K562 (cell line): ENCODE measurements around the gene HOXB3. TPM values are rescaled to one million over a fixed set of nuclear protein-coding genes. Genes with fewer than 3 reads are reported as not detected.

Experiments
- CHD1 ChIP-seq: fragments of 200-600 bp; sonication (generic); IDR thresholded peaks from one replicate; pipeline ENCODE4 v1.6.1; 2012; ENCODE audit warnings: mild to moderate bottlenecking, moderate library complexity, low read length, inconsistent platforms
- ELF1 ChIP-seq: fragments of 200-800 bp; sonication (Bioruptor generic); IDR thresholded peaks from 2 replicates; pipeline ENCODE4 v1.6.1; 2016; ENCODE audit warnings: missing genetic modification characterization, missing compliant biosample characterization
- ETS2 ChIP-seq: IDR thresholded peaks from 2 replicates; pipeline ENCODE4 v1.6.1; 2016; ENCODE audit warnings: borderline replicate concordance, missing genetic modification characterization, mild to moderate bottlenecking, moderate library complexity, missing compliant biosample characterization; ENCODE audit not compliant: poor library complexity, severe bottlenecking
- HES1 ChIP-seq: fragments of 450-650 bp; IDR thresholded peaks from 2 replicates; pipeline ENCODE4 v1.6.1; 2016; ENCODE audit warnings: low read depth, mild to moderate bottlenecking, moderate library complexity
- JUND ChIP-seq, 2 experiments: IDR thresholded peaks; 2 replicates in 1 of 2; 3 replicates in 1 of 2; pipeline ENCODE4 v1.6.1; 2011; ENCODE audit warnings: borderline replicate concordance in 2 of 2, low read depth in 2 of 2, low read length in 2 of 2, improper control_type of control experiment in 1 of 2, missing biosample characterization in 1 of 2, missing genetic modification characterization in 1 of 2, missing genetic modification reagents in 1 of 2
- KDM5B ChIP-seq: fragments of 200-600 bp; sonication (generic); IDR thresholded peaks from 2 replicates; pipeline ENCODE4 v1.6.1; 2012; ENCODE audit warnings: low read depth, mild to moderate bottlenecking, moderate library complexity, low read length, control low read depth, inconsistent platforms; ENCODE audit not compliant: insufficient replicate concordance
- MBD2 ChIP-seq: sonication (generic); IDR thresholded peaks from 2 replicates; pipeline ENCODE4 v1.6.1; 2016; ENCODE audit warnings: low read depth, borderline replicate concordance
- MNT ChIP-seq, 2 experiments: fragments of 450-650 bp; conservative IDR thresholded peaks; 2 replicates each; pipeline ENCODE4 v1.6.1; 2017; ENCODE audit warnings: mild to moderate bottlenecking in 2 of 2, moderate library complexity in 2 of 2
- OTX1 ChIP-seq: fragments of 450-650 bp; formaldehyde crosslinking; IDR thresholded peaks from 2 replicates; pipeline ENCODE4 v1.4.0; 2022; ENCODE audit warnings: mild to moderate bottlenecking
- POLR2G ChIP-seq: fragments of 200-400 bp; formaldehyde crosslinking; IDR thresholded peaks from 2 replicates; pipeline ENCODE4 v1.6.1; 2017; ENCODE audit warnings: low read depth, mild to moderate bottlenecking, antibody characterized with exemption, low read length, moderate library complexity
- RHOXF2B ChIP-seq: fragments of 250-450 bp; sonication (Bioruptor Pico); conservative IDR thresholded peaks from 2 replicates; pipeline ENCODE4 v1.5.1; 2021
- SLC30A9 ChIP-seq: fragments of 250-450 bp; sonication (Bioruptor Pico); IDR thresholded peaks from 2 replicates; pipeline ENCODE4 v1.8.0; 2022; ENCODE audit warnings: mild to moderate bottlenecking, moderate library complexity
- TCF3 ChIP-seq: sonication (generic); formaldehyde crosslinking; IDR thresholded peaks from 2 replicates; pipeline ENCODE4 v1.4.0; 2020; ENCODE audit warnings: mild to moderate bottlenecking, missing genetic modification reagents
- U2AF1 ChIP-seq: fragments of 200-400 bp; formaldehyde crosslinking; optimal IDR thresholded peaks from 2 replicates; pipeline ENCODE3; 2017; ENCODE audit warnings: mild to moderate bottlenecking, low read depth, low read length, moderate library complexity
- ZC3H11A ChIP-seq: IDR thresholded peaks from 2 replicates; pipeline ENCODE4 v1.6.1; 2012; ENCODE audit warnings: low read depth, low read length, improper control_type of control experiment
- ZNF263 ChIP-seq: sonication (generic); formaldehyde crosslinking; IDR thresholded peaks from 2 replicates; pipeline ENCODE4 v1.8.0; 2022; ENCODE audit warnings: mild to moderate bottlenecking, missing genetic modification reagents, borderline replicate concordance
- ZNF584 ChIP-seq: fragments of 200-800 bp; sonication (Bioruptor generic); IDR thresholded peaks from 2 replicates; pipeline ENCODE4 v1.6.1; 2016; ENCODE audit warnings: low read depth, mild to moderate bottlenecking, missing genetic modification characterization, missing compliant biosample characterization
- ZNF592 ChIP-seq: fragments of 450-650 bp; IDR thresholded peaks from 2 replicates; pipeline ENCODE4 v1.6.1; 2017; ENCODE audit warnings: antibody characterized with exemption, mild to moderate bottlenecking
- polyA plus RNA-seq, 8 experiments: library from polyadenylated mRNA; depleted of rRNA in 4 of 8; stranded (reverse) in 5 of 8; unstranded in 3 of 8; fragments of >200 nt; fragmentation: Nextera tagmentation in 2 of 8; fragmentation: Illumina TruSeq in 1 of 8; extraction: Ambion mirVana in 2 of 8; extraction: Trizol in 1 of 8; gene quantifications; 2 replicates each; pipeline versions ENCODE4 v1.2.1 to v1.2.3, GENCODE V29; 2011 to 2014; ENCODE audit warnings: inconsistent platforms in 1 of 8, missing spikeins in 1 of 8
- total RNA-seq, 7 experiments: library from RNA; depleted of rRNA in 6 of 7; stranded (reverse); fragments of >200 nt in 6 of 7; fragmentation: Illumina TruSeq in 2 of 7; extraction: Trizol in 2 of 7; gene quantifications; 2 replicates each; pipeline versions ENCODE4 v1.2.1 to v1.2.3, GENCODE V29; 2011 to 2021; ENCODE audit warnings: low replicate concordance in 1 of 7

HOXB3 gene
- total and polyA plus RNA-seq, 9 of the 15 experiments (the other 6 are each of a cell fraction or from before 2014, with no cell fraction given) = 2.4 to 41.3 (median 20.2) TPM

- TF ChIP-seq ZNF592 (no peak), POLR2G (no peak), JUND (IDR thresholded peaks at IDR 0.05; ENCODE audit: borderline replicate concordance, low read depth, low read length) (0 out of 2 replicates have a peak, but pooled peaks have one; percentile 28), JUND (tag; IDR thresholded peaks at IDR 0.05; ENCODE audit: borderline replicate concordance, low read depth, low read length) (no peak), ZC3H11A (no peak), ETS2 (tag) (no peak), KDM5B (peak; percentile 29), SLC30A9 (CRISPR knock-in tag) (no peak), ELF1 (tag) (no peak), OTX1 (CRISPR knock-in tag) (no peak), ZNF584 (0 out of 2 replicates have a peak, but pooled peaks have one; percentile 0), U2AF1 (no peak), MBD2 (no peak), TCF3 (CRISPR knock-in tag) (0 out of 2 replicates have a peak, but pooled peaks have one; percentile 16), ZNF263 (CRISPR knock-in tag) (peak; percentile 40; the same call in 1 of the 2 replicates), HES1 (no peak), CHD1 (peak; percentile 64), MNT (conservative IDR thresholded peaks at IDR 0.05) (peak in 1 of 2 experiments; percentile 68; a peak in 2 of 4 replicates), RHOXF2B (CRISPR knock-in tag) (no peak)
Observed at GRCh38 chr17:48630009-48630924, 40.2 kb upstream of the HOXB3 start (continued).
